ENCODE measurements around the gene COL6A6. TPM values are rescaled to one million over a fixed set of nuclear protein-coding genes. Genes with fewer than 3 reads are reported as not detected.

Gene COL6A6
- total and polyA plus RNA-seq, 2 donors (not counting 3 experiments of a cell fraction or from before 2014, with no cell fraction given), result not detected

DNA sequence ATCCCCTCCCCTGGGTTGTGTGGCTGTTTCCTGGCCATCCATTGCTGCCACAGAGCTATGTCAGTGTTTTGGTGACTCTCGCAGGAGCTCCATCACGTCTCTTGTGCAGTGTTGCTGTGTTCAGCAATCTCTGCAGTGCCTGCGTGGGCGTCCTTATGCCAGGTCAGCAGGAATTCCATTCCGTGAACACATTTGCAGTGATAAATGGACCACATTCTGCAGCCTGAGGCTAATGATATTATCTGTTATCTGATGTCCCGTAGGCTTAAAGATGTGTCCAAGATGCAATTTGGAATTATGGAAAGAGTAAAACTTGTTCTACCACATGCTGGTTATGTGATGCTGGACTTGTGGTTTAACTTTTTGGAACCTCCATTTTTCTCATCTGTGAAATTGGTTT is 25.5 kb upstream of the COL6A6 start:
- Histone ChIP-seq H3K27me3 (ENCODE audit: control insufficient read depth in 2 of 2, insufficient read depth in 2 of 2, low read length in 2 of 2) (no peaks in the 10 kb centered on the region), H3K27ac (ENCODE audit: insufficient read depth, low read depth, low read length) (no peak overlapping the region), H3K9ac (replicated peaks; ENCODE audit: extremely low read depth, insufficient read depth, low read length) (no peak overlapping the region), H3K9me3 (replicated peaks; ENCODE audit: control insufficient read depth, insufficient read depth, low read length) (no peaks in the 10 kb centered on the region), H4K20me1 (replicated peaks; ENCODE audit: control insufficient read depth, extremely low read depth, insufficient read depth, low read length) (no peaks in the 10 kb centered on the region), H3K36me3 (ENCODE audit: control insufficient read depth in 2 of 2, extremely low read depth in 1 of 2, insufficient read depth in 2 of 2, low read length in 2 of 2) (no peaks in the 10 kb centered on the region), H3K79me2 (ENCODE audit: control insufficient read depth, insufficient read depth, low read length) (no peaks in the 10 kb centered on the region), H3K4me1 (ENCODE audit: control insufficient read depth, extremely low read depth, insufficient read depth, low read length) (no peaks in the 10 kb centered on the region), H3K4me3 (replicated peaks in 1 of 3; ENCODE audit: insufficient read depth in 1 of 3, low read depth in 1 of 3, low read length in 3 of 3) (no peak overlapping the region), H3K9me1 (replicated peaks; ENCODE audit: control insufficient read depth, extremely low read depth, insufficient read depth, low read length) (no peaks in the 10 kb centered on the region), H2AFZ (ENCODE audit: low read depth, low read length) (no peak overlapping the region), H3K4me2 (ENCODE audit: insufficient read depth, low read length) (no peak overlapping the region)
- intact Hi-C loops (cut with micrococcal nuclease), result no loop called here
- BruUV-seq (replicated peaks), result no TSS peak
- DNase-seq (ENCODE audit: low read depth, low spot score), result no peak
- FAIRE-seq, result no peak
- dilution Hi-C loops (cut with MboI; ENCODE audit: extremely low pct_ligation_motif_present, low sequenced_read_pairs), result no loop called here
- ChIA-PET CTCF (no interaction called here), POLR2A (no interaction called here)
- TF ChIP-seq MYC (IDR thresholded peaks at IDR 0.05; ENCODE audit: low read depth, low read length) (no peak), JUN (IDR thresholded peaks at IDR 0.05; ENCODE audit: borderline replicate concordance, insufficient read depth, insufficient read length, low read depth) (no peak), POLR2AphosphoS5 (IDR thresholded peaks at IDR 0.05; ENCODE audit: insufficient read depth, low read depth, low read length) (no peak), EZH2 (IDR thresholded peaks at IDR 0.05; ENCODE audit: borderline replicate concordance, low read depth, low read length, severe bottlenecking) (no peak), FOS (IDR thresholded peaks at IDR 0.05; ENCODE audit: borderline replicate concordance, insufficient read depth, low read length) (no peak), GATA2 (IDR thresholded peaks at IDR 0.05; ENCODE audit: insufficient read depth, insufficient read length, low read depth, low read length) (no peak), POLR2A (IDR thresholded peaks at IDR 0.05; ENCODE audit: low read depth, low read length) (no peak)
- TF ChIP-seq, protein P1, sequence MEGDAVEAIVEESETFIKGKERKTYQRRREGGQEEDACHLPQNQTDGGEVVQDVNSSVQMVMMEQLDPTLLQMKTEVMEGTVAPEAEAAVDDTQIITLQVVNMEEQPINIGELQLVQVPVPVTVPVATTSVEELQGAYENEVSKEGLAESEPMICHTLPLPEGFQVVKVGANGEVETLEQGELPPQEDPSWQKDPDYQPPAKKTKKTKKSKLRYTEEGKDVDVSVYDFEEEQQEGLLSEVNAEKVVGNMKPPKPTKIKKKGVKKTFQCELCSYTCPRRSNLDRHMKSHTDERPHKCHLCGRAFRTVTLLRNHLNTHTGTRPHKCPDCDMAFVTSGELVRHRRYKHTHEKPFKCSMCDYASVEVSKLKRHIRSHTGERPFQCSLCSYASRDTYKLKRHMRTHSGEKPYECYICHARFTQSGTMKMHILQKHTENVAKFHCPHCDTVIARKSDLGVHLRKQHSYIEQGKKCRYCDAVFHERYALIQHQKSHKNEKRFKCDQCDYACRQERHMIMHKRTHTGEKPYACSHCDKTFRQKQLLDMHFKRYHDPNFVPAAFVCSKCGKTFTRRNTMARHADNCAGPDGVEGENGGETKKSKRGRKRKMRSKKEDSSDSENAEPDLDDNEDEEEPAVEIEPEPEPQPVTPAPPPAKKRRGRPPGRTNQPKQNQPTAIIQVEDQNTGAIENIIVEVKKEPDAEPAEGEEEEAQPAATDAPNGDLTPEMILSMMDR (IDR thresholded peaks at IDR 0.05; ENCODE audit: extremely low read depth in 1 of 2, insufficient read depth in 1 of 2, low read depth in 1 of 2, low read length in 2 of 2), result no peak
- TF ChIP-seq, protein P2, sequence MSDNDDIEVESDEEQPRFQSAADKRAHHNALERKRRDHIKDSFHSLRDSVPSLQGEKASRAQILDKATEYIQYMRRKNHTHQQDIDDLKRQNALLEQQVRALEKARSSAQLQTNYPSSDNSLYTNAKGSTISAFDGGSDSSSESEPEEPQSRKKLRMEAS (IDR thresholded peaks at IDR 0.05; ENCODE audit: insufficient read depth, insufficient read length), result no peak

Data from endothelial cell of umbilical vein (primary cell).